HepG2 (cell line): ENCODE results near the gene COASY. TPM values are rescaled to one million over a fixed set of nuclear protein-coding genes. Genes with fewer than 3 reads are reported as not detected.
A peak's percentile ranks its signal among the peaks of the same experiment; 100 is the strongest.

Source experiments
- AGO1 ChIP-seq: fragments of 200-400 bp; formaldehyde crosslinking; IDR thresholded peaks from 2 replicates; pipeline ENCODE4 v1.6.1; 2017; ENCODE audit warnings: mild to moderate bottlenecking, low read depth, low read length, moderate library complexity; ENCODE audit not compliant: poor library complexity, severe bottlenecking
- ARID4A ChIP-seq: sonication (generic); formaldehyde crosslinking; IDR thresholded peaks from 2 replicates; pipeline ENCODE4 v1.5.0; 2020; ENCODE audit warnings: mild to moderate bottlenecking, missing genetic modification reagents, borderline replicate concordance
- ATF7 ChIP-seq, 2 experiments: fragments of 450-650 bp in 1 of 2; sonication (generic) in 1 of 2; formaldehyde crosslinking in 1 of 2; IDR thresholded peaks; 2 replicates each; pipeline versions ENCODE4 v1.4.0 to v1.6.1; 2016 to 2020; ENCODE audit warnings: antibody characterized with exemption in 1 of 2, mild to moderate bottlenecking in 1 of 2, missing genetic modification reagents in 1 of 2
- LRRFIP1 ChIP-seq: sonication (generic); formaldehyde crosslinking; conservative IDR thresholded peaks from 2 replicates; pipeline ENCODE4 v1.4.0; 2020; ENCODE audit warnings: missing genetic modification reagents
- ONECUT2 ChIP-seq: sonication (generic); formaldehyde crosslinking; IDR thresholded peaks from 2 replicates; pipeline ENCODE4 v1.4.0; 2020; ENCODE audit warnings: missing genetic modification reagents
- PCBP2 ChIP-seq: fragments of 200-400 bp; formaldehyde crosslinking; optimal IDR thresholded peaks from 2 replicates; pipeline ENCODE3; 2018; ENCODE audit warnings: low read length, low read depth; ENCODE audit not compliant: poor library complexity, severe bottlenecking
- PRPF4 ChIP-seq: fragments of 200-400 bp; formaldehyde crosslinking; IDR thresholded peaks from 2 replicates; pipeline ENCODE4 v1.6.1; 2016; ENCODE audit warnings: low read length, low read depth; ENCODE audit not compliant: poor library complexity, severe bottlenecking
- SSRP1 ChIP-seq: IDR thresholded peaks from 2 replicates; pipeline ENCODE4 v1.6.1; 2016; ENCODE audit warnings: control low read depth
- TFE3 ChIP-seq: IDR thresholded peaks from 2 replicates; pipeline ENCODE4 v1.6.1; 2016
- THAP8 ChIP-seq: sonication (generic); formaldehyde crosslinking; IDR thresholded peaks from 2 replicates; pipeline ENCODE4 v1.5.1; 2020; ENCODE audit warnings: missing genetic modification reagents, mild to moderate bottlenecking, borderline replicate concordance
- ZBTB7A ChIP-seq: sonication (generic); formaldehyde crosslinking; IDR thresholded peaks from 2 replicates; pipeline ENCODE4 v1.8.0; 2022; ENCODE audit warnings: mild to moderate bottlenecking, missing genetic modification reagents
- ZKSCAN8 ChIP-seq: IDR thresholded peaks from 2 replicates; pipeline ENCODE4 v1.6.1; 2016; ENCODE audit warnings: borderline replicate concordance, missing genetic modification reagents, missing compliant biosample characterization
- ZNF232 ChIP-seq: sonication (generic); formaldehyde crosslinking; IDR thresholded peaks from 2 replicates; pipeline ENCODE4 v1.4.0; 2020; ENCODE audit warnings: missing genetic modification reagents, borderline replicate concordance
- ZNF616 ChIP-seq: sonication (generic); formaldehyde crosslinking; IDR thresholded peaks from 2 replicates; pipeline ENCODE4 v1.5.0; 2020; ENCODE audit warnings: low read depth, mild to moderate bottlenecking, missing genetic modification reagents
- ZNF644 ChIP-seq: IDR thresholded peaks from 2 replicates; pipeline ENCODE4 v1.6.1; 2016; ENCODE audit warnings: low read depth
- ZNF678 ChIP-seq: sonication (generic); formaldehyde crosslinking; IDR thresholded peaks from 2 replicates; pipeline ENCODE4 v1.4.0; 2020; ENCODE audit warnings: mild to moderate bottlenecking, missing genetic modification reagents
- ZNF704 ChIP-seq: sonication (generic); formaldehyde crosslinking; IDR thresholded peaks from 2 replicates; pipeline ENCODE4 v1.8.1; 2023; ENCODE audit warnings: mild to moderate bottlenecking, inconsistent platforms, moderate library complexity, missing genetic modification reagents, borderline replicate concordance
- polyA plus RNA-seq, 8 experiments: library from polyadenylated mRNA; depleted of rRNA in 3 of 8; stranded (reverse) in 7 of 8; unstranded in 1 of 8; fragments of >200 nt; fragmentation: Illumina TruSeq in 4 of 8; extraction: Trizol in 4 of 8; gene quantifications; 2 replicates each; pipeline versions ENCODE4 v1.2.1 to v1.2.3, GENCODE V29; 2011 to 2016; ENCODE audit warnings: low read depth in 4 of 8, missing spikeins in 1 of 8, mixed read lengths in 1 of 8; ENCODE audit not compliant: insufficient read depth in 1 of 8
- total RNA-seq, 5 experiments: library from RNA; depleted of rRNA; stranded (reverse); fragments of >200 nt; fragmentation: Illumina TruSeq; extraction: Trizol; gene quantifications; 2 replicates each; pipeline ENCODE4 v1.2.3, GENCODE V29; 2016; ENCODE audit warnings: low read depth in 1 of 5

COASY gene
- total and polyA plus RNA-seq, 2 of the 13 experiments (the other 11 are each of a cell fraction or from before 2014, with no cell fraction given): 90.7 to 125 TPM

GRCh38 chr17:42541041-42541833 is 20.7 kb upstream of the COASY start (continued):
- TF ChIP-seq ZBTB7A (CRISPR knock-in tag) (no peak), ZNF232 (peak; percentile 78; the same call in 1 of the 2 replicates), ZKSCAN8 (peak; percentile 72; the same call in 1 of the 2 replicates), ZNF678 (CRISPR knock-in tag) (no peak), ONECUT2 (CRISPR knock-in tag) (no peak), AGO1 (no peak), TFE3 (CRISPR knock-in tag) (peak; percentile 99), ZNF644 (CRISPR knock-in tag) (peak; percentile 76; the same call in 1 of the 2 replicates), LRRFIP1 (no peak), ZNF616 (CRISPR knock-in tag) (no peak; the same call in 1 of the 2 replicates), PCBP2 (no peak), THAP8 (no peak), PRPF4 (no peak), SSRP1 (CRISPR knock-in tag) (no peak), ARID4A (CRISPR knock-in tag) (peak; percentile 72; the same call in 1 of the 2 replicates), ATF7 (IDR thresholded peaks at IDR 0.05) (no peak), ATF7 (CRISPR knock-in tag; IDR thresholded peaks at IDR 0.05) (0 out of 2 replicates have a peak, but pooled peaks have one; percentile 56), ZNF704 (CRISPR knock-in tag) (no peak)
